GM12878 (cell line): ENCODE results near the gene GH2. TPM values are rescaled to one million over a fixed set of nuclear protein-coding genes. Genes with fewer than 3 reads are reported as not detected.
"Not testable (repeated sequence)": the region's sequence is repeated elsewhere in the genome, so short reads cannot be mapped to it uniquely, and the experiment has no call there.

Source experiments
- ATAC-seq: fragments of 200-7000 bp; cut with Tn5 transposase; 3 replicates; pipeline ENCODE4 v1.9.1; 2020; ENCODE audit warnings: mild to moderate bottlenecking, moderate library complexity
- BruUV-seq: library from RNA; stranded (reverse); fragments of 400-500 nt; replicated peaks from 2 replicates; lab custom pipeline; 2021; lab: Mats Ljungman, UMichigan
- CTCF ChIA-PET: fragments of 300-600 bp; sonication (Branson Sonifier 250); formaldehyde crosslinking; extraction: SDS; loops from one replicate; lab custom pipeline; 2021; ENCODE audit warnings: inconsistent platforms; lab: Yijun Ruan, JAX
- POLR2A ChIA-PET: fragments of 350-600 bp; formaldehyde crosslinking; extraction: SDS; loops from one replicate; lab custom pipeline; 2021; ENCODE audit warnings: inconsistent platforms; lab: Charles Lee
- RAD21 ChIA-PET: fragments of 300-600 bp; sonication (Branson Sonifier 250); formaldehyde crosslinking; loops from one replicate; lab custom pipeline; 2023; ENCODE audit warnings: antibody characterized with exemption; ENCODE audit not compliant: unreplicated experiment; lab: Charles Lee
- SMC1A ChIA-PET: fragments of 300-600 bp; sonication (Branson Sonifier 250); formaldehyde crosslinking; loops from one replicate; lab custom pipeline; 2023; ENCODE audit not compliant: unreplicated experiment, uncharacterized antibody; lab: Charles Lee
- DNase-seq: peaks from one replicate; pipeline ENCODE4 v3.0.0-alpha.2; 2011; ENCODE audit warnings: low read depth, low spot score
- FAIRE-seq: peaks from 3 replicates; lab custom pipeline; 2011; peaks lifted over from hg19 to GRCh38; lab: Jason Lieb, UNC
- H2AFZ ChIP-seq: 2 replicates; pipeline ENCODE4 v1.6.0; 2011; ENCODE audit warnings: low read depth, low read length, control low read depth; ENCODE audit not compliant: control insufficient read depth
- H3K27ac ChIP-seq: 2 replicates; pipeline ENCODE4 v1.5.1; 2011; ENCODE audit warnings: control low read depth; ENCODE audit not compliant: control insufficient read depth, insufficient read depth
- H3K27me3 ChIP-seq, 2 experiments: replicated peaks in 1 of 2; 2 replicates each; pipeline versions ENCODE4 v1.6.0 to v1.6.1; 2011; ENCODE audit warnings: low read length in 1 of 2; ENCODE audit not compliant: control insufficient read depth in 2 of 2, insufficient read depth in 2 of 2
- H3K36me3 ChIP-seq, 2 experiments: 2 replicates each; pipeline ENCODE4 v1.5.1; 2011; ENCODE audit warnings: low read length in 1 of 2; ENCODE audit not compliant: control insufficient read depth in 2 of 2, insufficient read depth in 2 of 2
- H3K4me1 ChIP-seq: 2 replicates; pipeline ENCODE4 v1.6.1; 2011; ENCODE audit warnings: mild to moderate bottlenecking, low read length, moderate library complexity, mixed read lengths; ENCODE audit not compliant: control insufficient read depth, insufficient read depth
- H3K4me2 ChIP-seq: 2 replicates; pipeline ENCODE4 v1.6.0; 2011; ENCODE audit warnings: control low read depth; ENCODE audit not compliant: control insufficient read depth, insufficient read depth
- H3K4me3 ChIP-seq: fragments of 200-600 bp; sonication (generic); 2 replicates; pipeline ENCODE4 v1.5.1; 2016
- H3K79me2 ChIP-seq: 2 replicates; pipeline ENCODE4 v1.6.0; 2011; ENCODE audit warnings: low read length; ENCODE audit not compliant: control insufficient read depth, insufficient read depth
- H3K9ac ChIP-seq: 2 replicates; pipeline ENCODE4 v1.8.0; 2011; ENCODE audit warnings: low read length, control low read depth, mixed read lengths; ENCODE audit not compliant: control insufficient read depth, insufficient read depth
- H3K9me3 ChIP-seq: replicated peaks from 3 replicates; pipeline ENCODE4 v1.5.1; 2011; ENCODE audit warnings: mild to moderate bottlenecking, low read length; ENCODE audit not compliant: control insufficient read depth, insufficient read depth
- H4K20me1 ChIP-seq: 2 replicates; pipeline ENCODE4 v1.6.0; 2011; ENCODE audit not compliant: control insufficient read depth, insufficient read depth
- BHLHE40 ChIP-seq, 2 experiments: fragments of 450-650 bp in 1 of 2; IDR thresholded peaks; 2 replicates each; pipeline ENCODE4 v1.6.1; 2011 to 2017; ENCODE audit warnings: low read depth in 2 of 2, borderline replicate concordance in 1 of 2, improper control_type of control experiment in 1 of 2, low read length in 1 of 2, mild to moderate bottlenecking in 1 of 2
- IKZF2 ChIP-seq, 2 experiments: fragments of 450-650 bp; IDR thresholded peaks; 2 replicates each; pipeline ENCODE4 v1.6.1; 2017; ENCODE audit warnings: mild to moderate bottlenecking in 2 of 2, moderate library complexity in 2 of 2
- MEF2B ChIP-seq: fragments of 450-650 bp; IDR thresholded peaks from 2 replicates; pipeline ENCODE4 v1.6.1; 2018; ENCODE audit warnings: mild to moderate bottlenecking, moderate library complexity; ENCODE audit not compliant: partially characterized antibody, poor library complexity, severe bottlenecking
- MTA2 ChIP-seq: fragments of 450-650 bp; IDR thresholded peaks from 2 replicates; pipeline ENCODE4 v1.6.1; 2016; ENCODE audit warnings: low read depth, mild to moderate bottlenecking, moderate library complexity
- NBN ChIP-seq: fragments of 450-650 bp; IDR thresholded peaks from 2 replicates; pipeline ENCODE4 v1.6.1; 2016
- POU2F2 ChIP-seq: IDR thresholded peaks from 3 replicates; pipeline ENCODE4 v1.6.1; 2011; ENCODE audit warnings: low read depth, mild to moderate bottlenecking, low read length, borderline replicate concordance
- SKIL ChIP-seq: fragments of 450-650 bp; IDR thresholded peaks from 2 replicates; pipeline ENCODE4 v1.6.1; 2017; ENCODE audit warnings: mild to moderate bottlenecking, low read depth, inconsistent platforms; ENCODE audit not compliant: poor library complexity, severe bottlenecking
- SPI1 ChIP-seq: IDR thresholded peaks from 2 replicates; pipeline ENCODE4 v1.6.1; 2011; ENCODE audit warnings: low read depth, mild to moderate bottlenecking, low read length, moderate library complexity, borderline replicate concordance; ENCODE audit not compliant: insufficient read depth
- ZNF687 ChIP-seq: fragments of 450-650 bp; IDR thresholded peaks from 2 replicates; pipeline ENCODE4 v1.6.1; 2017; ENCODE audit warnings: mild to moderate bottlenecking, moderate library complexity
- WGBS: methylation state at CpG from one replicate; pipeline ENCODE4 v1.1.6; 2016; ENCODE audit warnings: low lambda C conversion rate; ENCODE audit not compliant: insufficient replicate concordance, insufficient coverage; ENCODE audit errors: missing lambda C conversion rate; 5-methylcytosine and 5-hydroxymethylcytosine counted together
- in situ Hi-C: fragments of 300-500 bp; cut with MboI; formaldehyde crosslinking; loops from 9 replicates; pipeline ENCODE4 v1.14.3; 2018; ENCODE audit warnings: mixed read lengths
- intact Hi-C: fragments of 100-400 bp; cut with micrococcal nuclease; formaldehyde crosslinking; loops from one replicate; pipeline ENCODE4 v1.14.2; 2022; ENCODE audit not compliant: unreplicated experiment
- polyA plus RNA-seq, 11 experiments: library from polyadenylated mRNA; depleted of rRNA in 4 of 11; unstranded in 6 of 11; stranded (reverse) in 5 of 11; fragments of >200 nt; fragmentation: Nextera tagmentation in 4 of 11; fragmentation: Illumina TruSeq in 1 of 11; extraction: Ambion mirVana in 4 of 11; extraction: Trizol in 1 of 11; gene quantifications; 1 replicate in 1 of 11; 2 replicates in 10 of 11; pipeline versions ENCODE4 v1.2.1 to v1.2.3, GENCODE V29; 2011 to 2016; ENCODE audit warnings: inconsistent platforms in 2 of 11, missing spikeins in 2 of 11, low read depth in 1 of 11
- total RNA-seq, 4 experiments: library from RNA; depleted of rRNA in 3 of 4; stranded (reverse); fragments of >200 nt in 3 of 4; fragmentation: Illumina TruSeq in 1 of 4; extraction: Trizol in 1 of 4; gene quantifications; 2 replicates each; pipeline versions ENCODE4 v1.2.1 to v1.2.3, GENCODE V29; 2013 to 2021
- TF ChIP-seq, protein P1 (sequence below): fragments of 450-650 bp; IDR thresholded peaks from 2 replicates; pipeline ENCODE4 v1.6.1; 2017; ENCODE audit warnings: low read depth, mild to moderate bottlenecking, moderate library complexity

Gene GH2
- total and polyA plus RNA-seq, 10 of the 15 experiments (the other 5 are each of a cell fraction or from before 2014, with no cell fraction given), result not detected

GRCh38 chr17:63922402-63922801 lies 40.7 kb upstream of the GH2 start:
- ATAC-seq (peak; percentile 80), FAIRE-seq (peak; percentile 62)
- Histone ChIP-seq H3K4me2 (peak overlapping the region; percentile 47), H3K27ac (peak overlapping the region; percentile 62; the same call in 1 of the 2 replicates)
- H3K27me3 ChIP-seq, intact Hi-C loops, DNase-seq, H3K79me2 ChIP-seq, H3K4me3 ChIP-seq, H4K20me1 ChIP-seq, H3K36me3 ChIP-seq: not testable (repeated sequence)
- SMC1A ChIA-PET, result interaction anchor here (0.7 to 14.0 kb wide), 9 partner anchors 9 to 212 kb away, joined by 3 to 248 read pairs (median 6); partner anchors contain the start of genes CD79B and ICAM2
- RAD21 ChIA-PET, result interaction anchor here (1.2 to 9.2 kb wide), 7 partner anchors 11 to 210 kb away, joined by 3 to 288 read pairs (median 13); partner anchors contain the start of genes CD79B and ICAM2
- POLR2A ChIA-PET, result interaction anchor here (0.6 to 1.5 kb wide), 7 partner anchors 9 to 1236 kb away, joined by 3 to 15 read pairs (median 4); partner anchors contain the start of genes CD79B and POLG2
- TF ChIP-seq, protein P1, sequence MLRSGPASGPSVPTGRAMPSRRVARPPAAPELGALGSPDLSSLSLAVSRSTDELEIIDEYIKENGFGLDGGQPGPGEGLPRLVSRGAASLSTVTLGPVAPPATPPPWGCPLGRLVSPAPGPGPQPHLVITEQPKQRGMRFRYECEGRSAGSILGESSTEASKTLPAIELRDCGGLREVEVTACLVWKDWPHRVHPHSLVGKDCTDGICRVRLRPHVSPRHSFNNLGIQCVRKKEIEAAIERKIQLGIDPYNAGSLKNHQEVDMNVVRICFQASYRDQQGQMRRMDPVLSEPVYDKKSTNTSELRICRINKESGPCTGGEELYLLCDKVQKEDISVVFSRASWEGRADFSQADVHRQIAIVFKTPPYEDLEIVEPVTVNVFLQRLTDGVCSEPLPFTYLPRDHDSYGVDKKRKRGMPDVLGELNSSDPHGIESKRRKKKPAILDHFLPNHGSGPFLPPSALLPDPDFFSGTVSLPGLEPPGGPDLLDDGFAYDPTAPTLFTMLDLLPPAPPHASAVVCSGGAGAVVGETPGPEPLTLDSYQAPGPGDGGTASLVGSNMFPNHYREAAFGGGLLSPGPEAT, result peak; percentile 52; the same call in 1 of the 2 replicates
- TF ChIP-seq BHLHE40 (IDR thresholded peaks at IDR 0.05; ENCODE audit: borderline replicate concordance in 1 of 2, low read depth in 2 of 2, low read length in 1 of 2) (peak; percentile 52 to 91; a peak in 3 of 4 replicates), IKZF2 (IDR thresholded peaks at IDR 0.05) (peak; percentile 52 to 65; a peak in 3 of 4 replicates), SKIL (peak; percentile 20), ZNF687 (peak; percentile 75), SPI1 (peak; percentile 79), MEF2B (peak; percentile 80), NBN (0 out of 2 replicates have a peak, but pooled peaks have one; percentile 65), POU2F2 (0 out of 3 replicates have a peak, but pooled peaks have one; percentile 32), MTA2 (peak; percentile 45; the same call in 1 of the 2 replicates)
- TF ChIP-seq, all 136 proteins: peak for 10; not testable (repeated sequence) for 126
- in situ Hi-C loops, result loop anchor here (5.0 kb wide), 2 partner anchors 100 to 210 kb away; partner anchors contain the start of genes ERN1 and ICAM2
- BruUV-seq, H3K9ac ChIP-seq, H3K9me3 ChIP-seq: not testable (repeated sequence)
- CTCF ChIA-PET, result interaction anchor here (0.6 to 17.4 kb wide), 13 partner anchors 9 to 211 kb away, joined by 3 to 481 read pairs (median 5); partner anchors contain the start of gene CD79B
- peak overlapping the region; percentile 71 for H2AFZ ChIP-seq
- H3K4me1 ChIP-seq, result peaks cover 19% of the 10 kb centered on the region
- WGBS, result 2% methylated on average over 9 of the region's 9 CpGs
